GM21447 (cell line): Measurements from ENCODE around the gene MICA.
"Not testable (repeated sequence)": the region's sequence is repeated elsewhere in the genome, so short reads cannot be mapped to it uniquely, and the experiment has no call there.

Experiments
- ATAC-seq: cut with Tn5 transposase; IDR thresholded peaks from one replicate; pipeline ENCODE4 v1.9.1; 2021; ENCODE audit not compliant: unreplicated experiment

MICA gene

GRCh38 chr6:31453259-31453658, 49.9 kb downstream of the MICA start:
- no peak for ATAC-seq

GRCh38 chr6:31459864-31460263, 56.5 kb downstream of the MICA start:
- not testable (repeated sequence) for ATAC-seq

GRCh38 chr6:31460361-31461025, 57.1 kb downstream of the MICA start:
- no peak for ATAC-seq

- no peak for ATAC-seq
These were observed 58.9 kb downstream of the MICA start for GRCh38 chr6:31462026-31462963.

GRCh38 chr6:31462964-31463870, 59.8 kb downstream of the MICA start:
- ATAC-seq, result peak; percentile 90

GRCh38 chr6:31464252-31465184, 61.1 kb downstream of the MICA start:
- ATAC-seq, result no peak
